ENCODE measurements around the gene NR5A2.

The NR5A2 gene

GRCh38 chr1:200124309-200124708 is 96.8 kb downstream of the NR5A2 start:
- DNase-seq (ENCODE audit: low read depth, low spot score): no peak

GRCh38 chr1:200128081-200128480 is 100.6 kb downstream of the NR5A2 start:
- DNase-seq (ENCODE audit: low read depth, low spot score): no peak

- peak; percentile 30 for DNase-seq (ENCODE audit: low read depth, low spot score)
Measured at GRCh38 chr1:200128944-200129879, 101.7 kb downstream of the NR5A2 start.

- DNase-seq (ENCODE audit: low read depth, low spot score): no peak
Measured at GRCh38 chr1:200130552-200130951, 103.0 kb downstream of the NR5A2 start.

GRCh38 chr1:200131551-200132125 is 104.1 kb downstream of the NR5A2 start:
- DNase-seq (ENCODE audit: low read depth, low spot score): no peak

- DNase-seq (ENCODE audit: low read depth, low spot score): no peak
Measured at GRCh38 chr1:200133123-200133522, 105.6 kb downstream of the NR5A2 start.

- DNase-seq (ENCODE audit: low read depth, low spot score): no peak
Measured at GRCh38 chr1:200134116-200134515, 106.6 kb downstream of the NR5A2 start.

GRCh38 chr1:200136384-200136783 is 108.9 kb downstream of the NR5A2 start:
- DNase-seq (ENCODE audit: low read depth, low spot score): no peak

GRCh38 chr1:200139661-200140250 is 112.2 kb downstream of the NR5A2 start:
- DNase-seq (ENCODE audit: low read depth, low spot score): no peak

GRCh38 chr1:200143347-200143746 is 115.8 kb downstream of the NR5A2 start:
- DNase-seq (ENCODE audit: low read depth, low spot score): no peak

GRCh38 chr1:200146100-200146499 is 118.6 kb downstream of the NR5A2 start:
- no peak for DNase-seq (ENCODE audit: low read depth, low spot score)

- no peak for DNase-seq (ENCODE audit: low read depth, low spot score)
Measured at GRCh38 chr1:200147094-200147493, 119.6 kb downstream of the NR5A2 start.

- no peak for DNase-seq (ENCODE audit: low read depth, low spot score)
Measured at GRCh38 chr1:200147742-200148141, 120.2 kb downstream of the NR5A2 start.

GRCh38 chr1:200150006-200150405 is 122.5 kb downstream of the NR5A2 start:
- DNase-seq (ENCODE audit: low read depth, low spot score): no peak

GRCh38 chr1:200150721-200151120 is 123.2 kb downstream of the NR5A2 start:
- peak; percentile 37 for DNase-seq (ENCODE audit: low read depth, low spot score)

GRCh38 chr1:200152336-200152735 is 124.8 kb downstream of the NR5A2 start:
- no peak for DNase-seq (ENCODE audit: low read depth, low spot score)

GRCh38 chr1:200153277-200154055 is 126.0 kb downstream of the NR5A2 start:
- DNase-seq (ENCODE audit: low read depth, low spot score): no peak

- DNase-seq (ENCODE audit: low read depth, low spot score): peak; percentile 11
Measured at GRCh38 chr1:200154069-200154767, 126.7 kb downstream of the NR5A2 start.

GRCh38 chr1:200157715-200158114 is 130.2 kb downstream of the NR5A2 start:
- no peak for DNase-seq (ENCODE audit: low read depth, low spot score)

GRCh38 chr1:200161801-200162200 is 134.3 kb downstream of the NR5A2 start:
- no peak for DNase-seq (ENCODE audit: low read depth, low spot score)

- no peak for DNase-seq (ENCODE audit: low read depth, low spot score)
Measured at GRCh38 chr1:200162258-200162657, 134.7 kb downstream of the NR5A2 start.
